ENCODE data around the gene DNAJB6.

The DNAJB6 gene

DNA sequence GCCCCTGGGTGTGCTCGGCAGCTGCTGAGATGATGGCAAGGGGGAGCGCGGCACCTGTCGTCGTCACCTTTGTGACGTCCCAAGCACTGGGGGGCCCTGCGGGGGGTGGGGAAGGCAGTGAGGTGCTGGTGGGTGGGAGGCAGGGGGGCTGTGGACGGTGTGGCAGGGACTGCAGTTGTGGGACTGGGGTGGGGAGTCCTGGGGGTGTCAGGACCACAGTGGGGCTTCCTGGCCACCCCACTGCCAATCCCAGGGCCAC lies 82.2 kb downstream of the DNAJB6 start:
- no peak for TF ChIP-seq CTCF (IDR thresholded peaks at IDR 0.05)

DNA sequence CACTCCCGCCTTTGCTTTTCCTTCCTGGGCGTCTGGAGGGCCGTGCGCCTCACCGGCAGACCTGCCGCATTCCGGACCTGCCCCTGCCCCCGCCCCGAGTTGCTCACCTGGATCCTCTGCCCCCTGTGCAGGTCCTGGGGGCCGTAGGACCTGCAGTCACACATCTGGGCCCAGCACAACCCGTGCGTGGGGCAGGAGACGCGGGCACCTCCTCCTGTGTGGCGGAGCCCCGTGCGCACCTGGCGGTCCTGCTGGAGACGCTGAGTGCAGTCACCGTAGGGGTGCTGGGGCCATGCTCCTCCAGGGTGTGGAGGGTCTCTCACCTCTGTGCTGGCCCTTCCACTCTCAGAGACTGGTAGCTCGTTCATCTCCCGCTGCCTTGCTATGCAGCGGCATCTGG lies 85.5 kb downstream of the DNAJB6 start:
- TF ChIP-seq CTCF (IDR thresholded peaks at IDR 0.05) = no peak

GRCh38 chr7:157423348-157423747 lies 86.5 kb downstream of the DNAJB6 start:
- no peak for TF ChIP-seq CTCF (IDR thresholded peaks at IDR 0.05)

DNA sequence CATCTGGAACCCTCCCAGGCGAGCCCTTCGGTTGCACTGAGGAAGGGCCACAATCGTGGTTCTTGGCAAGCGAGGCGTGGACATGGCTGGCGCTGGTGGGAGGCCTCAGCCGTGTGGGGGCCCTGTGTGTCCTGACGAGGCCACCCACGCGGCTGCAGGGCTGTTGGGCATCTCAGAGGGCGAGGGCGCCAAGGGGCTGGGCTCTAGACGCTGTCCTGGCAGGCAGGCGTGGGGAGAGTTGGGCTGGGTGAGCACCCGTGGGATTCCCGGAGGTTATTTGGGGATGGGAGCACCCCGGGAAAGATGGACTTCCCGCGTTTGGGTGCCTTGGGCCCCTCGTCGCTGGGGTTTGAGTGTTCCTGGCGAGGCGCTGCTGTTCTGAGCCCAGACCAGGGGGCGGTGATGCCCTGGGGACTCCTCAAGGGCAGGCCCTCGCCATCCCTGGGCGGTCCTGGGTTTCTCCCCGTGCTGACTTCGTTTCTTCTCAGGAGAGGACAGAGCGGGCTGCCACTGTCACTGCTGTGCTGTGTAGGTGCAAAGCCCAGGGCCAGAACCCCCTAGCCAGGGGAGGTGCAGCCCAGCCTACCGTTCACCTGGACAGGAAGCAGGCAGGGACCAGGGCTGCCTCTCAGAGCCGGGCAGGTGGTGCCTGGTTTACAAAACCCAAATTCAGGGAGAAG lies 87.2 kb downstream of the DNAJB6 start:
- TF ChIP-seq CTCF (IDR thresholded peaks at IDR 0.05) = no peak

DNA sequence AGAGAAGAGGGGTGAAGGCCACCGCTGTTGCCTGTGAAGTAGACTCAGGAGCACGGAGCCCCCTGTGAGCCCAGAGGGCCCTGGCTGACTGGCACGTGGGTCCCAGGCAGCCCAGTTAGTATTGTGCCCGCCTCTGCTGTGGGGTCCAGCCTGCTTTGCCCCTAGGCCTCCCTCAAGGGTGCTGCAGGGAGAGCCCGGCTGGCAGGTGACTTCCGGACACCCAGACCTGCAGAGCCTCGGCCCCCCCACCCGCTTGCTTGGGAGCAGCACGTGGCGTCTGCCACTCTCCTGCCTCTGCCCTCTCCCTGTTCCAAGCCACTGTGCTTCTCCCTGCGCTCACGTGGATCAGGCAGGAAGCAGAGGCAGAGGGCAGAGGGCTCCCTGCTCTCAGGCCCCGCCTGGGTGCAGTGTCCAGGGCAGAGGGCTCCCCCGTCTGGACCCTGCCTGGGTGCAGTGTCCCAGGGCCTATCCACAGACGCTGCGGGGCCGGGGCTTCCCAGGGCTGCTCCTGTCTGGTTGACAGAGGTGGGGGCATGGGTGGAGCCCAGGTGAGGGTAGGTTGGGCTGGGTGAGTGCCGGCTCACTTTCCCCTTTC lies 88.4 kb downstream of the DNAJB6 start:
- TF ChIP-seq CTCF (IDR thresholded peaks at IDR 0.05) = no peak

GRCh38 chr7:157425761-157426160 lies 89.0 kb downstream of the DNAJB6 start:
- no peak for TF ChIP-seq CTCF (IDR thresholded peaks at IDR 0.05)

- TF ChIP-seq CTCF (IDR thresholded peaks at IDR 0.05) = no peak
Measured at GRCh38 chr7:157426463-157427301, 89.9 kb downstream of the DNAJB6 start.
